CD4-positive, alpha-beta memory T cell (primary cell): Measurements from ENCODE around the gene C1orf105. TPM values are rescaled to one million over a fixed set of nuclear protein-coding genes. Genes with fewer than 3 reads are reported as not detected.
"Not testable (repeated sequence)": the region's sequence is repeated elsewhere in the genome, so short reads cannot be mapped to it uniquely, and the experiment has no call there.

Experiments
- CTCF ChIA-PET: fragments of 350-600 bp; sonication (Branson Sonifier 250); formaldehyde crosslinking; loops from one replicate; lab custom pipeline; 2021; ENCODE audit warnings: inconsistent platforms; ENCODE audit not compliant: partially characterized antibody; lab: Charles Lee
- POLR2A ChIA-PET: fragments of 350-600 bp; sonication (Branson Sonifier 250); formaldehyde crosslinking; loops from one replicate; lab custom pipeline; 2021; ENCODE audit not compliant: partially characterized antibody; lab: Charles Lee
- DNase-seq, 5 donors: peaks; one replicate each; pipeline versions ENCODE4 v3.0.0 to v3.0.0-alpha.2; 2020 to 2022; ENCODE audit warnings: mixed read lengths in 1 of 5
- H3K27ac ChIP-seq: one replicate; pipeline ENCODE4 v1.7.0; 2013; ENCODE audit warnings: low read depth, low read length
- H3K27me3 ChIP-seq: 2 replicates; pipeline ENCODE4 v1.7.0; 2013; ENCODE audit warnings: mild to moderate bottlenecking, low read length, moderate library complexity; ENCODE audit not compliant: insufficient read depth
- H3K36me3 ChIP-seq: 2 replicates; pipeline ENCODE4 v1.7.0; 2013; ENCODE audit warnings: mild to moderate bottlenecking, low read length, moderate library complexity; ENCODE audit not compliant: insufficient read depth
- H3K4me1 ChIP-seq: 2 replicates; pipeline ENCODE4 v1.7.0; 2013; ENCODE audit warnings: mild to moderate bottlenecking, low read length, moderate library complexity; ENCODE audit not compliant: insufficient read depth
- H3K4me3 ChIP-seq, 2 donors: one replicate each; pipeline ENCODE4 v1.7.0; 2013; ENCODE audit warnings: low read length in 2 of 2, mild to moderate bottlenecking in 1 of 2
- H3K9me3 ChIP-seq, 2 donors: one replicate each; pipeline ENCODE4 v1.7.0; 2013; ENCODE audit warnings: low read length in 2 of 2, control low read depth in 1 of 2; ENCODE audit not compliant: control insufficient read depth in 1 of 2
- H3K27ac Mint-ChIP-seq, 7 donors: one replicate each; pipeline ENCODE4 v1.8.0; 2020 to 2021; ENCODE audit warnings: mixed read lengths in 7 of 7, mild to moderate bottlenecking in 6 of 7, inconsistent platforms in 3 of 7, moderate library complexity in 3 of 7
- H3K27me3 Mint-ChIP-seq, 2 donors: one replicate each; pipeline ENCODE4 v1.8.0; 2020 to 2021; ENCODE audit warnings: mixed read lengths in 2 of 2
- H3K36me3 Mint-ChIP-seq, 2 donors: one replicate each; pipeline ENCODE4 v1.8.0; 2020 to 2021; ENCODE audit warnings: mixed read lengths in 2 of 2, inconsistent platforms in 1 of 2, mild to moderate bottlenecking in 1 of 2
- H3K4me1 Mint-ChIP-seq, 4 donors: one replicate each; pipeline ENCODE4 v1.8.0; 2020 to 2021; ENCODE audit warnings: mixed read lengths in 4 of 4, mild to moderate bottlenecking in 1 of 4
- H3K4me3 Mint-ChIP-seq, 8 donors: one replicate each; pipeline ENCODE4 v1.8.0; 2020 to 2021; ENCODE audit warnings: mixed read lengths in 8 of 8, mild to moderate bottlenecking in 7 of 8, moderate library complexity in 6 of 8, inconsistent platforms in 3 of 8
- H3K9me3 Mint-ChIP-seq, 8 donors: one replicate each; pipeline ENCODE4 v1.8.0; 2020 to 2021; ENCODE audit warnings: mixed read lengths in 8 of 8, mild to moderate bottlenecking in 5 of 8, inconsistent platforms in 3 of 8, moderate library complexity in 1 of 8
- intact Hi-C: fragments of 100-400 bp; cut with micrococcal nuclease; formaldehyde crosslinking; loops from one replicate; pipeline ENCODE4 v1.15.1; 2023
- polyA plus RNA-seq, 2 donors: library from polyadenylated mRNA; unstranded; fragments of 300-500 nt; fragmentation: Illumina TruSeq; gene quantifications; one replicate each; pipeline ENCODE4 v1.2.3, GENCODE V29; 2021
- total RNA-seq, 2 experiments: library from RNA; stranded (reverse); gene quantifications; one replicate each; pipeline ENCODE4 v1.2.3, GENCODE V29; 2021

C1orf105 gene
- total and polyA plus RNA-seq, 4 experiments from 2014 or later = not detected

DNA sequence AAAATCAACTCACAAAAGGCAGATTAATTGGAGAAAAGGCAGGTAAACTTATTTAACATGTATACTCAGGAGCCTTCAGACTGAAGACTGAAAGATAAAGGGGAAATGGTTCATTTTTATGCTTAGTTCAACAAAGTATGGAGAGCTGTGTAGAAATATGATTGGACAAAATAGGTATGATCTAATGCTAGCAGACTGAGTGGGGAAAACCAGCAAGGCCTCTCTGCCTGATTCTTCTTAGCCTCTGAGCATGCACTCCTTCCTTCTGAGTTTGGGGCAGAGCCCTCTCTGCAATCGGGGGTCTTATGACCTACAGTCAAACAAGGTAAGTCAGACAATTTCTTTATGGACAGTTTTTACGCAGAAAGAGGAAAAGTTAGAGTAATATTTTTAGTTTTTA lies 73.7 kb downstream of the C1orf105 start:
- H3K9me3 ChIP-seq = no peaks in the 10 kb centered on the region
- no peak overlapping the region for H3K27ac ChIP-seq
- H3K4me1 ChIP-seq = no peaks in the 10 kb centered on the region
- ChIA-PET POLR2A (no interaction called here), CTCF (no interaction called here)
- peaks cover 1 to 5% of the 10 kb centered on the region in 2 donors for H3K27me3 Mint-ChIP-seq
- H3K27me3 ChIP-seq = no peaks in the 10 kb centered on the region
- DNase-seq = no peak
- intact Hi-C loops = no loop called here
- H3K36me3 ChIP-seq = no peaks in the 10 kb centered on the region
- H3K4me3 Mint-ChIP-seq = no peak overlapping the region
- no peak overlapping the region for H3K27ac Mint-ChIP-seq
- H3K36me3 Mint-ChIP-seq = no peaks in the 10 kb centered on the region
- no peaks in the 10 kb centered on the region for H3K4me1 Mint-ChIP-seq
- H3K9me3 Mint-ChIP-seq = no peaks in the 10 kb centered on the region
- H3K4me3 ChIP-seq = no peak overlapping the region

DNA sequence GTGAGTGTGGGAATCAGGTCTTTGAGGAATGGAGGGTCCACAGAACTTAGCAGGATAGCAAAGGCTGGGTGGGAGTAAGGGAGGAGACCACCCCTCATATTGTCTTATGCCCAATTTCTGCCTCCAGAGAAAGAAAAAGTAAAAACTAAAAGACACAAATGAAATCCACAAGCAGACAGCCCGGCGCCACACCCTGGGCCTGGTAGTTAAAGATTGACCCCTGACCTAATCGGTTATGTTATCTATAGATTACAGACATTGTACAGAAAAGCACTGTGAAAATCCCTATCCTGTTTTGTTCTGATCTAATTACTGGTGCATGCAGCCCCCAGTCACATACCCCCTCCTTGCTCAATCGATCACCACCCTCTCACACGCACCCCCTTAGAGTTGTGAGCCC lies 75.6 kb downstream of the C1orf105 start:
- H3K9me3 Mint-ChIP-seq, H3K27me3 ChIP-seq, CTCF ChIA-PET, H3K36me3 ChIP-seq, H3K4me3 ChIP-seq, H3K4me3 Mint-ChIP-seq, H3K4me1 Mint-ChIP-seq, POLR2A ChIA-PET, H3K27me3 Mint-ChIP-seq, H3K27ac Mint-ChIP-seq, DNase-seq, H3K9me3 ChIP-seq, H3K36me3 Mint-ChIP-seq, H3K4me1 ChIP-seq, H3K27ac ChIP-seq, intact Hi-C loops: not testable (repeated sequence)

DNA sequence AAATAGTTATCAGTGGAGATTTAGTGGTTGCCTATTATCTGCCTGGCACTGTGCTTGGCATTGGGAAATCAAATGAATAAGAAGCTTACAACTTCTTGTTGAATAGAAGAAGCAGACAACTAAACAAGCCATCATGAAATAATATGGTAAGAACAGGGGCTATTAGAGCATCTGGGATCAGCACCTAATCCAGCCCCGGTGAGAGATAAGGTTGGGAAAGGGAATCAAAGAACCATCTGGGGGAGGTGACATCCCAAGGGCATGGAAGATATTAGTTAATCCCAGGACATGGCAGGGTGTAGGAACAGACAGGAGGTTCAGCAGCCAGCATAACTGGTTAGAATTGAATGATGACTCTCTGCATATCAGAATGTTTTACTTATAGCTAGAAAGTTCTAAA lies 76.2 kb downstream of the C1orf105 start:
- Mint-ChIP-seq H3K4me3 (no peak overlapping the region), H3K9me3 (no peaks in the 10 kb centered on the region), H3K4me1 (no peaks in the 10 kb centered on the region), H3K27me3 (peaks cover 0 to 4% of the 10 kb centered on the region in 2 donors), H3K36me3 (no peaks in the 10 kb centered on the region), H3K27ac (no peak overlapping the region)
- ChIA-PET CTCF (no interaction called here), POLR2A (no interaction called here)
- intact Hi-C loops = no loop called here
- Histone ChIP-seq H3K36me3 (no peaks in the 10 kb centered on the region), H3K4me3 (no peak overlapping the region), H3K27ac (no peak overlapping the region), H3K4me1 (no peaks in the 10 kb centered on the region), H3K27me3 (no peaks in the 10 kb centered on the region), H3K9me3 (no peaks in the 10 kb centered on the region)
- no peak for DNase-seq

DNA sequence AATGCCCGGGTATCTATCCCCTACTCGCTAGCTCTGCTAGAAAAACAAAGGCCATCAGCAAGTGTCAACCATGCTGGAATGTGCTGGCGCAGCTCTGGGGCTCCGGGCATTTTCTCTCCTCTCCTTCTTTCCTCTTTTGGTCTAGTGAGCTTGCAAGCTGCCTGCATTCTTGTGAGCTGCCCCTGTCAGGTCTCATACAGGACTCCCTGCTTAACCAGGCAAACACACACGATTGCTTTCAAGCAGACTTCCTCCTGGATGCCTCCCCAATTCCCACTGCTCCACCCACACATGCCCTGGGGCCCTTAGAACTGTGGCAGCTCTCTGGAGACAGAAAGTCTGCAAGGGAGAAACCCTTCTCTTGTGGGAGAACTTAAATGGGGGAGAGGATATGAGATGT lies 76.7 kb downstream of the C1orf105 start:
- Mint-ChIP-seq H3K4me3 (no peak overlapping the region), H3K27me3 (no peaks in the 10 kb centered on the region), H3K27ac (no peak overlapping the region), H3K9me3 (no peaks in the 10 kb centered on the region), H3K4me1 (no peaks in the 10 kb centered on the region), H3K36me3 (no peaks in the 10 kb centered on the region)
- intact Hi-C loops = no loop called here
- H3K27me3 ChIP-seq = no peaks in the 10 kb centered on the region
- no peak for DNase-seq
- H3K9me3 ChIP-seq = no peaks in the 10 kb centered on the region
- H3K27ac ChIP-seq = no peak overlapping the region
- H3K4me1 ChIP-seq = no peaks in the 10 kb centered on the region
- ChIA-PET CTCF (no interaction called here), POLR2A (no interaction called here)
- H3K4me3 ChIP-seq = no peak overlapping the region
- no peaks in the 10 kb centered on the region for H3K36me3 ChIP-seq

DNA sequence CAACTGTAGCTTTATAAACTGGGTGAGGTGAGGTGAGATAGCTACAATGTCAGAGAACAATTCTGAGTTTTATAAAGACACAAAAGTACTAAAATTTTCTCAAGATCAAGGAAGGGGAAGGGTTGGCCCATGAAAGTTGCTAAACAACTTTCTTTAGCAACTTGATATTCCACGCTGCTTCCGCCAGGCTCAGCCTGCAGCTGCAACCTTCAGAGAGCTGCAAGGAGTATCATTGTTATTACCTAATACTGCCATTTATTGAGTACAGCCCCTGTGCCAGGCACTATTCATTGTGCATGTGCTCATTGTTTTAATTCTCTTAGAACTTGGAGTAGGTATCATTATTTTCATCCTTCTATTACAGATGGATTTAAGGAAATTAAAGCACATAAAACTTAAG lies 78.4 kb downstream of the C1orf105 start:
- no peaks in the 10 kb centered on the region for H3K27me3 ChIP-seq
- H3K9me3 ChIP-seq = no peaks in the 10 kb centered on the region
- no peaks in the 10 kb centered on the region for H3K27me3 Mint-ChIP-seq
- H3K27ac ChIP-seq = no peak overlapping the region
- H3K4me3 ChIP-seq = no peak overlapping the region
- H3K36me3 Mint-ChIP-seq = no peaks in the 10 kb centered on the region
- no peaks in the 10 kb centered on the region for H3K36me3 ChIP-seq
- POLR2A ChIA-PET = no interaction called here
- no peak overlapping the region for H3K4me3 Mint-ChIP-seq
- no peaks in the 10 kb centered on the region for H3K9me3 Mint-ChIP-seq
- no peaks in the 10 kb centered on the region for H3K4me1 Mint-ChIP-seq
- DNase-seq = no peak
- H3K27ac Mint-ChIP-seq = no peak overlapping the region
- CTCF ChIA-PET = interaction anchor here (0.7 kb wide), 1 partner anchor 10 kb away, joined by 3 read pairs; no protein-coding TSS in a partner anchor
- intact Hi-C loops = no loop called here
- no peaks in the 10 kb centered on the region for H3K4me1 ChIP-seq

DNA sequence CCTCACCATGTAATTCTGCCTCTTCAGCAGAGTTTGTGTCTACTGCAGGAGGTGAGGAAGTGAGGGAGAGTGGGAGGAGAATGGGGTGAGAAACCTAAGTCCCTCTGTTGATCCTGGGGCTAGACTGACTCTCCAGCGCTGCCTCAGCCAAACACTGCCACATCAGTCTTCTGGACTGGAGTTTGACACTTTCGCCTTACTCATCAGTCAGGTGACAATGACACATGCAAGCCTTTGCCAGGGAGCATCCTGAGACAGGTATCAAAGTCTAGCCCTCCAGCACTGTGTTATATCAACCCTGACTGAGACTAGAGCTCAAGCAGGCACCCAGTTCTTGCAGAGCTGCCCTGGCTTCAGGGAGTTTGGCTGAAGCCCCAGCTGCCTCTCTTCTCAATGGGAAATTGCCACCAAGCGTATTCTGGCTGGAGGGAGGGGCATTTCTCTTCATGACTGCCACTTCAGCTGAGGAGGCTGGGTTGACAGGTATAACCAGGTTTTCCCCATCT lies 79.2 kb downstream of the C1orf105 start:
- H3K9me3 Mint-ChIP-seq = no peaks in the 10 kb centered on the region
- no peak for DNase-seq
- intact Hi-C loops = no loop called here
- H3K27me3 Mint-ChIP-seq = no peaks in the 10 kb centered on the region
- no peak overlapping the region for H3K4me3 Mint-ChIP-seq
- H3K36me3 ChIP-seq = no peaks in the 10 kb centered on the region
- ChIA-PET CTCF (no interaction called here), POLR2A (no interaction called here)
- H3K4me1 ChIP-seq = no peaks in the 10 kb centered on the region
- no peaks in the 10 kb centered on the region for H3K36me3 Mint-ChIP-seq
- H3K4me1 Mint-ChIP-seq = no peaks in the 10 kb centered on the region
- H3K27ac Mint-ChIP-seq = no peak overlapping the region
- no peaks in the 10 kb centered on the region for H3K27me3 ChIP-seq
- no peak overlapping the region for H3K4me3 ChIP-seq
- H3K27ac ChIP-seq = no peak overlapping the region
- no peaks in the 10 kb centered on the region for H3K9me3 ChIP-seq

DNA sequence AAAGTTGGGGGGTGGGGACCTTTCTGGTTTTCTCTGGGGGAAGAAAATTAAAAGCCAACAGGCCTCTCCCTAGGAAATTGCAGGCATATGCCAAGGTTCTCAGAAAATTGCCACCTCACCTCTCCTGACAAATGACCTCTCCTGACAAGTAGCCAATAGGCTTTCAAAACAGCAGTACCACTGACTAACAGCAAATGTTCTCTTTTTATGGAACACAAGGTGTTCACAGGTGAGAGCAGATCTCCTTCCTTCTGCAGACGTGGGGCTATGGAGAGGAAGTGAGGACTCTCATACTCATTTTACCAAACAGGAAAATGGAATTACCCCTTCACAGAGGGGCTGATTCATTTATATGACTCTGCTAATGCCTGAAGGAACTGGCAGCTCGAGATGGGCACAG lies 79.7 kb downstream of the C1orf105 start:
- CTCF ChIA-PET = interaction anchor here (1.0 kb wide), 1 partner anchor 12 kb away, joined by 3 read pairs; no protein-coding TSS in a partner anchor

DNA sequence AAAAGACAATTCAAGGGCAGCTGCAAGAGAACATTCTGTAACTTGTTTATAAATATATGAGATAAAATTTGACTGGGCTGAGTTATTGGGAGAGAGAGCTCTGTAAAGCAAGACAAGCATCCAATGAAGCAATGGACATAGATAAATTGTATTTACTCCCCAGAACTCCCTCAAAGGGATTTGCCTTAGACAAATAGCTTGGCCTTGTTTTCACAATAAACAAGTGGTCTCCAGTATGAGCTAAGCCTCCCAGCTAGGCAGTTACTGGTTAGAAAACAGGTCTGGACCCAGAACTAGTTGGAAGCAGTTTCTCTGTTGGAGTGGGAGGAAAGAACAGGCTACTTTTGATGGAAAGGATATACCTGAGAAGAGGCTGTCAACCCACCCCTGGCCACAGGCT lies 87.3 kb downstream of the C1orf105 start:
- intact Hi-C loops = no loop called here
- Mint-ChIP-seq H3K4me3 (no peak overlapping the region), H3K27ac (no peak overlapping the region), H3K4me1 (no peaks in the 10 kb centered on the region), H3K9me3 (no peaks in the 10 kb centered on the region), H3K36me3 (no peaks in the 10 kb centered on the region), H3K27me3 (peaks cover 0 to 2% of the 10 kb centered on the region in 2 donors)
- Histone ChIP-seq H3K27me3 (no peaks in the 10 kb centered on the region), H3K9me3 (no peaks in the 10 kb centered on the region), H3K4me3 (no peak overlapping the region), H3K36me3 (no peaks in the 10 kb centered on the region), H3K27ac (no peak overlapping the region), H3K4me1 (no peaks in the 10 kb centered on the region)
- DNase-seq = no peak
- POLR2A ChIA-PET = no interaction called here
- CTCF ChIA-PET = no interaction called here

More for the DNA sequence above, 79.7 kb downstream of the C1orf105 start:
- no peak overlapping the region for H3K27ac ChIP-seq
- no peaks in the 10 kb centered on the region for H3K27me3 Mint-ChIP-seq
- H3K4me3 Mint-ChIP-seq = no peak overlapping the region
- H3K4me1 Mint-ChIP-seq = no peaks in the 10 kb centered on the region
- H3K36me3 Mint-ChIP-seq = no peaks in the 10 kb centered on the region
- H3K9me3 Mint-ChIP-seq = no peaks in the 10 kb centered on the region
- H3K4me3 ChIP-seq = no peak overlapping the region
- H3K36me3 ChIP-seq = no peaks in the 10 kb centered on the region
- no peaks in the 10 kb centered on the region for H3K9me3 ChIP-seq
- H3K4me1 ChIP-seq = no peaks in the 10 kb centered on the region
- DNase-seq = no peak
- no peaks in the 10 kb centered on the region for H3K27me3 ChIP-seq
- H3K27ac Mint-ChIP-seq = no peak overlapping the region
- POLR2A ChIA-PET = no interaction called here
- intact Hi-C loops = no loop called here
